Prostate gland (tissue), 2 donors: Measurements from ENCODE around the gene PBRM1. TPM values are rescaled to one million over a fixed set of nuclear protein-coding genes. Genes with fewer than 3 reads are reported as not detected.

ENCODE experiments used
- DNase-seq: peaks from one replicate; pipeline ENCODE4 v3.0.0-alpha.2; 2019; ENCODE audit warnings: low spot score
- H3K27ac ChIP-seq, 2 donors: fragments of 200-600 bp; sonication (generic); 2 replicates each; pipeline ENCODE4 v1.5.1; 2017 to 2019
- H3K27me3 ChIP-seq: fragments of 200-600 bp; sonication (generic); replicated peaks from 2 replicates; pipeline ENCODE4 v1.5.1; 2019; ENCODE audit not compliant: insufficient read depth
- H3K36me3 ChIP-seq, 2 donors: fragments of 200-600 bp; sonication (generic); 1 replicate in 1 of 2; 2 replicates in 1 of 2; pipeline versions ENCODE4 v1.5.1 to v1.8.1; 2017 to 2019
- H3K4me1 ChIP-seq: fragments of 200-600 bp; sonication (generic); replicated peaks from 2 replicates; pipeline ENCODE4 v1.5.1; 2019
- H3K4me3 ChIP-seq, 2 donors: fragments of 200-600 bp; sonication (generic); 2 replicates each; pipeline ENCODE4 v1.5.1; 2017 to 2019
- H3K9me3 ChIP-seq: fragments of 200-600 bp; sonication (generic); 2 replicates; pipeline ENCODE4 v1.5.1; 2017
- CTCF ChIP-seq, 4 experiments: fragments of 200-600 bp in 2 of 4; fragments of 450-650 bp in 2 of 4; sonication (generic) in 2 of 4; IDR thresholded peaks; 1 replicate in 3 of 4; 2 replicates in 1 of 4; pipeline ENCODE4 v1.5.1; 2016 to 2019; ENCODE audit warnings: antibody characterized with exemption in 4 of 4, mild to moderate bottlenecking in 2 of 4, moderate library complexity in 2 of 4
- POLR2A ChIP-seq: fragments of 450-650 bp; IDR thresholded peaks from one replicate; pipeline ENCODE4 v1.6.1; 2016; ENCODE audit warnings: antibody characterized with exemption, mild to moderate bottlenecking
- POLR2AphosphoS5 ChIP-seq: sonication (generic); formaldehyde crosslinking; IDR thresholded peaks from one replicate; pipeline ENCODE4 v1.6.1; 2017; ENCODE audit warnings: antibody characterized with exemption
- WGBS: methylation state at CpG from one replicate; pipeline ENCODE4 v1.1.5; 2018; 5-methylcytosine and 5-hydroxymethylcytosine counted together
- intact Hi-C: fragments of 100-400 bp; cut with DNase I; formaldehyde crosslinking; loops from one replicate; pipeline ENCODE4 v1.14.2; 2022
- total RNA-seq, 2 donors: library from RNA; depleted of rRNA; stranded (reverse); fragments of >200 nt; gene quantifications; one replicate each; pipeline ENCODE4 v1.1.0, GENCODE V29; 2016

The PBRM1 gene
- total RNA-seq, 2 donors from 2014 or later = 72.5 to 77.5 TPM

- intact Hi-C loops = loop anchor here (5.0 to 10.0 kb wide), 2 partner anchors 50 to 152 kb away; partner anchors contain the start of genes GNL3 and PBRM1
Observed at GRCh38 chr3:52532517-52532837, 153.2 kb downstream of the PBRM1 start.

GRCh38 chr3:52531860-52532516, 153.7 kb downstream of the PBRM1 start:
- Histone ChIP-seq H3K27me3 (no peaks in the 10 kb centered on the region), H3K4me3 (peak overlapping the region; percentile 54 to 56), H3K36me3 (no peaks in the 10 kb centered on the region), H3K4me1 (peaks cover 3% of the 10 kb centered on the region), H3K27ac (peak overlapping the region; percentile 74 to 77), H3K9me3 (no peaks in the 10 kb centered on the region)
- no peak for TF ChIP-seq POLR2AphosphoS5
- no peak for TF ChIP-seq POLR2A
- no peak for TF ChIP-seq CTCF (IDR thresholded peaks at IDR 0.05)
- no peak for DNase-seq
- WGBS = 58% methylated on average over 14 of the region's 14 CpGs
- intact Hi-C loops = loop anchor here (5.0 to 10.0 kb wide), 2 partner anchors 50 to 153 kb away; partner anchors contain the start of genes GNL3 and PBRM1

More at GRCh38 chr3:52532517-52532837, 153.2 kb downstream of the PBRM1 start:
- Histone ChIP-seq H3K36me3 (no peaks in the 10 kb centered on the region), H3K27me3 (no peaks in the 10 kb centered on the region), H3K27ac (peak overlapping the region; percentile 74 to 77), H3K4me1 (peaks cover 3% of the 10 kb centered on the region), H3K9me3 (no peaks in the 10 kb centered on the region), H3K4me3 (peak overlapping the region; percentile 54 to 56)
- whole genome bisulfite sequencing = 26% methylated on average over 5 of the region's 5 CpGs
- TF ChIP-seq POLR2A = no peak
- no peak for TF ChIP-seq POLR2AphosphoS5
- no peak for TF ChIP-seq CTCF (IDR thresholded peaks at IDR 0.05)
- no peak for DNase-seq

- no peaks in the 10 kb centered on the region for H3K9me3 ChIP-seq
- no peaks in the 10 kb centered on the region for H3K27me3 ChIP-seq
- no peak for TF ChIP-seq POLR2AphosphoS5
- no peak for TF ChIP-seq POLR2A
- TF ChIP-seq CTCF (IDR thresholded peaks at IDR 0.05) = no peak
- DNase-seq = no peak
- H3K36me3 ChIP-seq = no peaks in the 10 kb centered on the region
- peak overlapping the region; percentile 73 to 74 for H3K27ac ChIP-seq
- peaks cover 3% of the 10 kb centered on the region for H3K4me1 ChIP-seq
- 50% methylated on average over 10 of the region's 10 CpGs for WGBS
- no peak overlapping the region for H3K4me3 ChIP-seq
- intact Hi-C loops = loop anchor here (5.0 to 10.0 kb wide), 2 partner anchors 49 to 154 kb away; partner anchors contain the start of genes GNL3 and PBRM1
Observed at GRCh38 chr3:52530918-52531826, 154.5 kb downstream of the PBRM1 start.

GRCh38 chr3:52529376-52530333, 156.1 kb downstream of the PBRM1 start:
- intact Hi-C loops = loop anchor here (5.0 to 10.0 kb wide), 2 partner anchors 47 to 155 kb away; partner anchors contain the start of genes GNL3 and PBRM1

More at GRCh38 chr3:52529376-52530333, 156.1 kb downstream of the PBRM1 start:
- Histone ChIP-seq H3K9me3 (no peaks in the 10 kb centered on the region), H3K27me3 (no peaks in the 10 kb centered on the region), H3K27ac (peak overlapping the region; percentile 73 to 74), H3K4me1 (peaks cover 3% of the 10 kb centered on the region), H3K36me3 (no peaks in the 10 kb centered on the region), H3K4me3 (no peak overlapping the region)
- no peak for DNase-seq
- peak; percentile 46 for TF ChIP-seq POLR2AphosphoS5
- TF ChIP-seq CTCF (IDR thresholded peaks at IDR 0.05) = no peak
- TF ChIP-seq POLR2A = no peak
- WGBS = 53% methylated on average over 12 of the region's 12 CpGs
